BLaER1 (cell line): ENCODE results near the gene COPG2.
"Not testable (repeated sequence)": the region's sequence is repeated elsewhere in the genome, so short reads cannot be mapped to it uniquely, and the experiment has no call there.

Source experiments
- H3K27ac ChIP-seq: shearing (Covaris generic); formaldehyde crosslinking; 2 replicates; pipeline ENCODE4 v1.8.1; 2022
- H3K27me3 ChIP-seq: shearing (Covaris generic); formaldehyde crosslinking; 2 replicates; pipeline ENCODE4 v1.8.1; 2022
- H3K36me3 ChIP-seq: shearing (Covaris generic); formaldehyde crosslinking; 2 replicates; pipeline ENCODE4 v1.8.1; 2022
- H3K4me1 ChIP-seq: shearing (Covaris generic); formaldehyde crosslinking; 2 replicates; pipeline ENCODE4 v1.8.1; 2022
- H3K4me2 ChIP-seq: shearing (Covaris generic); formaldehyde crosslinking; 2 replicates; pipeline ENCODE4 v1.8.1; 2022
- H3K4me3 ChIP-seq: shearing (Covaris generic); formaldehyde crosslinking; 2 replicates; pipeline ENCODE4 v1.8.1; 2022
- H3K9ac ChIP-seq: shearing (Covaris generic); formaldehyde crosslinking; 2 replicates; pipeline ENCODE4 v1.8.1; 2022
- H3K9me3 ChIP-seq: shearing (Covaris generic); formaldehyde crosslinking; 2 replicates; pipeline ENCODE4 v1.8.1; 2022
- H4K20me1 ChIP-seq: shearing (Covaris generic); formaldehyde crosslinking; 2 replicates; pipeline ENCODE4 v1.8.1; 2022
- Cebpa-rat ChIP-seq: shearing (Covaris generic); IDR thresholded peaks from 2 replicates; pipeline ENCODE4 v1.8.1; 2022

Gene COPG2

GRCh38 chr7:130529417-130529816, 139.1 kb downstream of the COPG2 start:
- peaks cover 10% of the 10 kb centered on the region; the same call in 1 of the 2 replicates for H3K36me3 ChIP-seq
- no peaks in the 10 kb centered on the region for H4K20me1 ChIP-seq
- no peak overlapping the region for H3K4me2 ChIP-seq
- no peak for TF ChIP-seq Cebpa-rat
- H3K9me3 ChIP-seq: no peaks in the 10 kb centered on the region
- no peak overlapping the region for H3K9ac ChIP-seq
- no peak overlapping the region for H3K27ac ChIP-seq
- H3K4me1 ChIP-seq: no peaks in the 10 kb centered on the region
- no peak overlapping the region for H3K4me3 ChIP-seq
- no peaks in the 10 kb centered on the region for H3K27me3 ChIP-seq

DNA sequence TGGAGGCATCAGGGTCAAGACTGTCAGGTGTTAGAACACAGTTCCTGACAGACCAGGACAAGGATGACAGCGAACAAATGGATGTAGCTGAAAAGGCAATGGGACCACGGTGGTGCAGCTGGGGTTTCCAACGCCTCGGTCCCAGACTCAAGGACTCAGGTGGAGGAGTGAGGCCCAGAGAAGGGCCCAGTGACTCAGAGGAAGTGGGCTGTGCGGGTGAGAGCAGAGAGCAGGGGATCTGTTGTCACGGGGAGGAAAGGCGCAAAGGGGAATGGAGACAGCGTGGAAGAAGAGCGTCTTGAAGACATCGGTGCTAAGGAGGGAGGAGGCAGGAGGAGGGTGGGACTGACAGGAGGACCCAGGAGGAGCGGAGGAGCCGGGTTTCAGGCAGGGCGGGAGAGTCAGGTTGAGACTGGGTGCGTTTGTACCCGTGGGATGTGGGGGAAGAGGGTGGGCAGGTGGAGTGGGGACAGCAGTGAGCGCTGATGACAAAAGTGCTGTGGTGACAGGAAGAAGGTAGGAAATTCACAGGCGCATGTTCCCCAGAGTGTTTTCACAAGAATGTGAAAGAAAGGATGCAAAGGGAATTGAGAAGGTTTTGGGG, 140.7 kb downstream of the COPG2 start:
- not testable (repeated sequence) for H3K9me3 ChIP-seq, H3K4me3 ChIP-seq, H3K9ac ChIP-seq, H4K20me1 ChIP-seq, H3K4me1 ChIP-seq, H3K27me3 ChIP-seq, H3K36me3 ChIP-seq, H3K27ac ChIP-seq, H3K4me2 ChIP-seq

DNA sequence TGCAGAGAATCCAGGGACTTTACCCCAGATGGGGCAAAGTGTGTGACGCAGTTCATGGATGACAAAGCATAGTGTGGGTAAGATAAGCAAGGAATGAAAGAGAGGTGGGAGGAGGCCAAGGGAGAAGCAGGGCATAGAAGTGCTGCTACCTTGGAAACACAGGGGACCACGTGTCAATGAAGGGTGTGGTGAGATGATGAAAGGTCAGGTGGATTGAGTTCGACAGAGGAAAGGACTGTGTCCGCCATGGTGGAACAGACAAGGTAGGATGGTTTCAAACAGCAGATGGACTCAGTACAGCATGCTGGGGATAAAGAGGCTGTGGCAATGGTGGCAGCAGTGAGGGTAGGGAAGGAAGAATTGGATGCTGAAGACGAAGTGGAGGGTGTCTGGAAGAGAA, 143.9 kb downstream of the COPG2 start:
- no peak overlapping the region for H3K4me2 ChIP-seq
- no peak for TF ChIP-seq Cebpa-rat
- H3K9me3 ChIP-seq: no peaks in the 10 kb centered on the region
- no peaks in the 10 kb centered on the region for H3K27me3 ChIP-seq
- no peak overlapping the region for H3K9ac ChIP-seq
- H3K36me3 ChIP-seq: 0 out of 2 replicates have a peak, but pooled peaks cover 7% of the 10 kb centered on the region
- H3K4me3 ChIP-seq: no peak overlapping the region
- H3K27ac ChIP-seq: no peak overlapping the region
- H4K20me1 ChIP-seq: no peaks in the 10 kb centered on the region
- H3K4me1 ChIP-seq: no peaks in the 10 kb centered on the region

GRCh38 chr7:130523519-130524125, 144.9 kb downstream of the COPG2 start:
- not testable (repeated sequence) for H4K20me1 ChIP-seq, H3K4me2 ChIP-seq, H3K9me3 ChIP-seq, H3K27ac ChIP-seq, H3K9ac ChIP-seq, H3K4me1 ChIP-seq, H3K4me3 ChIP-seq, H3K36me3 ChIP-seq, H3K27me3 ChIP-seq

DNA sequence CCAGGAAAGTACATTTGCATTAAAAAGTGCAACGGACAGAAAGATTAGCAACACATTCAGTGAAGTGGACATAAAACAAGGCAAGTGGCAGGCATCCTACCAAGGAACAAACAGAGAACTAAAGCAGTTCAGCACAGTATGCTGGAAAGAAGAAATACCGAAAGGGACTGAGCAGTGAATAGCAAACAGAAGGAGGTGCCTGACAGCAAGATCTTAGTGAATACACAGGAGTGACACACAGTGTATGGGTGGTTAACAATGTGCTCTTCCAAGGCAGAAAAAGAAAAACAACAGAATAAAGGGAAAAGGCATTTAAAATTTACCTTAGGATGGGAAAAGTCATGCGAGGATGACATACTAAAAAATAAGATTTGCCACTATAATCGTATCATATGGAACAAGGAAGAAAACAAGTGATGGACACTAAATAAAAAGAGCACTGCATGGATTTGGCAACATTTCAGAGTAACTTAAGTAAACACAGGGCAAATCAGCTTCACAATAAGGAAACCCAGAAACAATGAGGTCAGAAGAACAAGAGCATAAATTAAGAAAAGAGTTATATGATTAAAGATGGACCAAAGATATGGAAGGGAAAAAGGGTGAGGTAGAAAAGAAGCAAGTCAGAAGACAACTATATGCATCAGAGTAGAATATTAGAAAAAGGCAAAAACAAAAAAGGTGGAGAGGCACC, 147.1 kb downstream of the COPG2 start:
- no peaks in the 10 kb centered on the region for H3K27me3 ChIP-seq
- no peaks in the 10 kb centered on the region for H3K4me1 ChIP-seq
- no peak overlapping the region for H3K4me3 ChIP-seq
- H3K27ac ChIP-seq: no peak overlapping the region
- no peak overlapping the region for H3K4me2 ChIP-seq
- no peaks in the 10 kb centered on the region for H3K9me3 ChIP-seq
- H3K36me3 ChIP-seq: 0 out of 2 replicates have a peak, but pooled peaks cover 7% of the 10 kb centered on the region
- no peak overlapping the region for H3K9ac ChIP-seq
- TF ChIP-seq Cebpa-rat: no peak
- no peaks in the 10 kb centered on the region for H4K20me1 ChIP-seq

DNA sequence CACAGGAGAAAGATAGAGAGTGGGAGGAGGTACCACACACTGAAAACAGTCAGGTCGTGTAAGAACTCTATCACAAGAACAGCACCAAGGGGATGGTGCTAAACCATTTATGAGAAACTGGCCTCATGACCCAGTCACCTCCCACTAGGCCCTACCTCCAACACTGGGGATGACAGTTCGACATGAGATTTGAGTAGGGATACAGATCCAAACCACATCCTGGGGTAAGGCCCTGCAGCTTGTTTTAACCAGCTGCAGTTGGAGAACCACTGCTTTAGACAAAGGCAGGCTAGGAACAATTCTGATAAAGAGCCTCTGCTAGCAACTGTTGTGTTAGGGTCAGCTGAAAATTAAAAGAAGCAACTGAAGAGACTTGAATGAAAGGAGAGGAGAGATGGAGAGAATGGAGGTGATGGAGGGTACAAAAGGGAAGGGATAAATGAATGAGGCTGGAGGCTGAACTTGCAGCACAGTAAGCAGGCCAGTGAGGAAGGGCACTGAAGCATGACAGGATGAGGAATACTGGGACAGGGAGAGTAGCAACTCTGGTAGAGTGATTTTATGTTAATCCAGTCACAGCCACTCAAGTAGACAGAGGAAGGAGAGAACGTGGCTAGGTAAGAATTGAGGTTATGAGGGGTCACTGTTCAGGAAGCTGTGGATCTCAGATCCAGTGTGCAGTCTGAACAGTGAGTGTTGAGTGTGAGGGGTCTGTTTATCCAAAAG, 153.1 kb downstream of the COPG2 start:
- Histone ChIP-seq H3K4me2 (no peak overlapping the region), H3K4me3 (no peak overlapping the region), H3K27me3 (no peaks in the 10 kb centered on the region), H4K20me1 (no peaks in the 10 kb centered on the region), H3K9ac (no peak overlapping the region), H3K27ac (no peak overlapping the region), H3K9me3 (no peaks in the 10 kb centered on the region), H3K4me1 (no peaks in the 10 kb centered on the region), H3K36me3 (peaks cover 10% of the 10 kb centered on the region; the same call in 1 of the 2 replicates)
- no peak for TF ChIP-seq Cebpa-rat

DNA sequence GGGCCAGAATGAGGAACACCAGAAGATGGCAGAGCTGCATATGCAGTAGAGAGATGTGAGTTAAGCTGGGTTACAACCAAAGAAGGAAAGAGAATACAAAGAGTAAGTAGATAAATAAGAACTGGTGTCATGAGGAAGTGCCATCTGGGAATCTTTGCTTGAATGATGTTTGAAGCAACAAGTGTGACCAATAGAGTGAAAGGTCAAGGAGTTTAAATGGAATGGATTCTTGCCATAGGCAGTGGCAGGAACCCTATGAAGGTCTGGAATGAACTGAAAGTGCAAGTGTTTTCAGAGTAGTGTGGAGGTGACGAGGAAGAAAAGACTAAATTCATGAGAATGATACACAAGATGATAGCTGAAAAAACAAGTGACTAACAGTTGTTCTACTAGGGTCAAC, 155.1 kb downstream of the COPG2 start:
- H3K4me3 ChIP-seq: no peak overlapping the region
- H3K27ac ChIP-seq: no peak overlapping the region
- H3K9ac ChIP-seq: no peak overlapping the region
- peaks cover 13% of the 10 kb centered on the region; the same call in 1 of the 2 replicates for H3K36me3 ChIP-seq
- no peak for TF ChIP-seq Cebpa-rat
- no peak overlapping the region for H3K4me2 ChIP-seq
- H3K9me3 ChIP-seq: no peaks in the 10 kb centered on the region
- H3K4me1 ChIP-seq: no peaks in the 10 kb centered on the region
- no peaks in the 10 kb centered on the region for H3K27me3 ChIP-seq
- H4K20me1 ChIP-seq: no peaks in the 10 kb centered on the region

- H3K4me1 ChIP-seq, H3K9me3 ChIP-seq, H3K4me2 ChIP-seq, H3K4me3 ChIP-seq, H4K20me1 ChIP-seq, H3K9ac ChIP-seq, H3K27me3 ChIP-seq, H3K27ac ChIP-seq: not testable (repeated sequence)
- H3K36me3 ChIP-seq: peaks cover 25% of the 10 kb centered on the region
These were observed 156.5 kb downstream of the COPG2 start for GRCh38 chr7:130512038-130512437.

- Histone ChIP-seq H3K9ac (no peak overlapping the region), H3K4me1 (no peaks in the 10 kb centered on the region), H4K20me1 (no peaks in the 10 kb centered on the region), H3K36me3 (peaks cover 23% of the 10 kb centered on the region), H3K9me3 (no peaks in the 10 kb centered on the region), H3K27ac (no peak overlapping the region), H3K4me3 (no peak overlapping the region), H3K27me3 (no peaks in the 10 kb centered on the region), H3K4me2 (no peak overlapping the region)
- no peak for TF ChIP-seq Cebpa-rat
These were observed 162.2 kb downstream of the COPG2 start for GRCh38 chr7:130506358-130506757.

DNA sequence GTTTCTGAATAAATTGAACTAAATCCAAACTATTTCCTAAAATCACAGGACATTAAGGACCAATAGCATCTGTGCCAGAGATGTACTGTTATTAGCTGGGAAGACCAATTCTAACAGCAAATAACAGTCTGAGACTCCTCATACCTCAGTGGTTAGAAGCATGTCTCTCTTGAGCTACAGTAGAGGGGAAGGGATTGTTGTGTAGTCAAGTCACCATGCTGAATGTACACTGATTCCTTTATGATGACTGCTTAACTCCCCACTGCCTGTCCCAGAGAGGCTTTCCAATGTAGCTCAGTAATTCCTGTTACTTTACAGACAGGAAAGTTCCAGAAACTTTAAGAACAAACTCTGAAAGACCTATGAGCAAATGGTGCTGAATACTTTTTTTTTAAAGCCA, 162.8 kb downstream of the COPG2 start:
- H3K4me2 ChIP-seq: no peak overlapping the region
- no peaks in the 10 kb centered on the region for H3K27me3 ChIP-seq
- no peak for TF ChIP-seq Cebpa-rat
- H3K4me3 ChIP-seq: no peak overlapping the region
- H3K9me3 ChIP-seq: no peaks in the 10 kb centered on the region
- H3K9ac ChIP-seq: no peak overlapping the region
- no peak overlapping the region for H3K27ac ChIP-seq
- no peaks in the 10 kb centered on the region for H3K4me1 ChIP-seq
- peaks cover 23% of the 10 kb centered on the region for H3K36me3 ChIP-seq
- no peaks in the 10 kb centered on the region for H4K20me1 ChIP-seq
